Muscle of back (tissue), 11 donors: Measurements from ENCODE around the gene LRP1. TPM values are rescaled to one million over a fixed set of nuclear protein-coding genes. Genes with fewer than 3 reads are reported as not detected.

Experiments used
- DNase-seq, 3 donors: peaks; one replicate each; pipeline versions ENCODE4 v3.0.0 to v3.0.0-alpha.2; 2013
- polyA plus RNA-seq, 10 donors: library from polyadenylated mRNA; unstranded; fragments of 120-200 nt; gene quantifications; one replicate each; pipeline ENCODE4 v1.2.1, GENCODE V29; 2013; ENCODE audit not compliant: insufficient read length in 10 of 10

LRP1 gene
- polyA plus RNA-seq, 10 donors = 95.2 to 226 (median 134) TPM

- DNase-seq = no peak
Observed at GRCh38 chr12:57190821-57191220, 62.5 kb downstream of the LRP1 start.

GRCh38 chr12:57191410-57191809 lies 63.1 kb downstream of the LRP1 start:
- DNase-seq = no peak

GRCh38 chr12:57192920-57193319 lies 64.6 kb downstream of the LRP1 start:
- no peak for DNase-seq

- DNase-seq = no peak
Observed at GRCh38 chr12:57193706-57194245, 65.5 kb downstream of the LRP1 start.

GRCh38 chr12:57194253-57194652 lies 66.0 kb downstream of the LRP1 start:
- no peak for DNase-seq

GRCh38 chr12:57195186-57195585 lies 66.9 kb downstream of the LRP1 start:
- no peak for DNase-seq

- no peak for DNase-seq
Observed at GRCh38 chr12:57195611-57196371, 67.5 kb downstream of the LRP1 start.

- DNase-seq = no peak
Observed at GRCh38 chr12:57196439-57196838, 68.2 kb downstream of the LRP1 start.

- no peak for DNase-seq
Observed at GRCh38 chr12:57196956-57197355, 68.7 kb downstream of the LRP1 start.

GRCh38 chr12:57198329-57198728 lies 70.0 kb downstream of the LRP1 start:
- no peak for DNase-seq

GRCh38 chr12:57199191-57199590 lies 70.9 kb downstream of the LRP1 start:
- DNase-seq = no peak

- no peak for DNase-seq
Observed at GRCh38 chr12:57200497-57200896, 72.2 kb downstream of the LRP1 start.

GRCh38 chr12:57201219-57201618 lies 72.9 kb downstream of the LRP1 start:
- no peak for DNase-seq

GRCh38 chr12:57201631-57202030 lies 73.3 kb downstream of the LRP1 start:
- no peak for DNase-seq

GRCh38 chr12:57202321-57202720 lies 74.0 kb downstream of the LRP1 start:
- no peak for DNase-seq

- no peak for DNase-seq
Observed at GRCh38 chr12:57203201-57203600, 74.9 kb downstream of the LRP1 start.

- DNase-seq = no peak
Observed at GRCh38 chr12:57203791-57204190, 75.5 kb downstream of the LRP1 start.

GRCh38 chr12:57204454-57204853 lies 76.2 kb downstream of the LRP1 start:
- DNase-seq = no peak

GRCh38 chr12:57205186-57205585 lies 76.9 kb downstream of the LRP1 start:
- DNase-seq = no peak

- no peak for DNase-seq
Observed at GRCh38 chr12:57205931-57206330, 77.6 kb downstream of the LRP1 start.

- DNase-seq = no peak
Observed at GRCh38 chr12:57207731-57208630, 79.7 kb downstream of the LRP1 start.

- no peak for DNase-seq
Observed at GRCh38 chr12:57208631-57209282, 80.5 kb downstream of the LRP1 start.
